Transverse colon (tissue), 4 donors: ENCODE measurements around the gene GATA3. TPM values are rescaled to one million over a fixed set of nuclear protein-coding genes. Genes with fewer than 3 reads are reported as not detected.

Experiments used
- DNase-seq: peaks from one replicate; pipeline ENCODE4 v3.0.0-alpha.2; 2019
- H3K27ac ChIP-seq, 4 donors: fragments of 200-600 bp; sonication (generic); 2 replicates each; pipeline ENCODE4 v1.5.1; 2016 to 2018; ENCODE audit warnings: inconsistent platforms in 4 of 4
- H3K27me3 ChIP-seq: fragments of 200-600 bp; sonication (generic); 2 replicates; pipeline ENCODE4 v1.5.1; 2017; ENCODE audit warnings: inconsistent platforms
- H3K36me3 ChIP-seq, 4 donors: fragments of 200-600 bp; sonication (generic); 2 replicates each; pipeline ENCODE4 v1.5.1; 2017 to 2019; ENCODE audit warnings: inconsistent platforms in 4 of 4
- H3K4me1 ChIP-seq, 4 donors: fragments of 200-600 bp; sonication (generic); 2 replicates each; pipeline ENCODE4 v1.5.1; 2017 to 2020; ENCODE audit warnings: inconsistent platforms in 4 of 4
- H3K4me3 ChIP-seq, 4 donors: fragments of 200-600 bp; sonication (generic); 1 replicate in 1 of 4; 2 replicates in 3 of 4; pipeline versions ENCODE4 v1.5.1 to v1.6.1; 2017 to 2019; ENCODE audit warnings: inconsistent platforms in 4 of 4
- H3K9me3 ChIP-seq, 2 donors: fragments of 200-600 bp; sonication (generic); 2 replicates each; pipeline ENCODE4 v1.5.1; 2017 to 2019; ENCODE audit warnings: inconsistent platforms in 2 of 2
- EP300 ChIP-seq: sonication (generic); formaldehyde crosslinking; IDR thresholded peaks from one replicate; pipeline ENCODE4 v1.6.1; 2017; ENCODE audit warnings: antibody characterized with exemption, low read depth
- POLR2A ChIP-seq: fragments of 450-650 bp; IDR thresholded peaks from one replicate; pipeline ENCODE4 v1.6.1; 2016; ENCODE audit warnings: antibody characterized with exemption, mild to moderate bottlenecking, moderate library complexity
- POLR2AphosphoS5 ChIP-seq, 3 donors: sonication (generic); formaldehyde crosslinking; IDR thresholded peaks; one replicate each; pipeline ENCODE4 v1.6.1; 2016; ENCODE audit warnings: antibody characterized with exemption in 3 of 3
- WGBS, 2 donors: methylation state at CpG; one replicate each; pipeline ENCODE4 v1.1.5; 2018; ENCODE audit warnings: low coverage in 1 of 2; 5-methylcytosine and 5-hydroxymethylcytosine counted together
- in situ Hi-C, 4 donors: fragments of 200-750 bp; cut with MboI; loops; one replicate each; pipeline versions ENCODE4 v1.15.0 to v1.15.1; 2017; ENCODE audit warnings: low sequenced_read_pairs in 3 of 4, low pct_ligation_motif_present in 1 of 4, low pct_unique_long_range_greater_than_20kb in 1 of 4
- intact Hi-C: fragments of 100-400 bp; cut with DNase I; formaldehyde crosslinking; loops from one replicate; pipeline ENCODE4 v1.15.1; 2023; ENCODE audit warnings: low total_unique reads
- total RNA-seq, 4 donors: library from RNA; depleted of rRNA; stranded (reverse); fragments of >200 nt; gene quantifications; one replicate each; pipeline ENCODE4 v1.1.0, GENCODE V29; 2016
- TF ChIP-seq, protein P1 (sequence below), 5 experiments: fragments of 200-600 bp in 3 of 5; fragments of 450-650 bp in 2 of 5; sonication (generic) in 3 of 5; IDR thresholded peaks; 1 replicate in 2 of 5; 2 replicates in 3 of 5; pipeline ENCODE4 v1.5.1; 2016 to 2017; ENCODE audit warnings: antibody characterized with exemption in 5 of 5, inconsistent platforms in 3 of 5, mild to moderate bottlenecking in 2 of 5, moderate library complexity in 1 of 5

GATA3 gene
- total RNA-seq, 4 donors from 2014 or later = 0.48 TPM; not detected in 3

DNA sequence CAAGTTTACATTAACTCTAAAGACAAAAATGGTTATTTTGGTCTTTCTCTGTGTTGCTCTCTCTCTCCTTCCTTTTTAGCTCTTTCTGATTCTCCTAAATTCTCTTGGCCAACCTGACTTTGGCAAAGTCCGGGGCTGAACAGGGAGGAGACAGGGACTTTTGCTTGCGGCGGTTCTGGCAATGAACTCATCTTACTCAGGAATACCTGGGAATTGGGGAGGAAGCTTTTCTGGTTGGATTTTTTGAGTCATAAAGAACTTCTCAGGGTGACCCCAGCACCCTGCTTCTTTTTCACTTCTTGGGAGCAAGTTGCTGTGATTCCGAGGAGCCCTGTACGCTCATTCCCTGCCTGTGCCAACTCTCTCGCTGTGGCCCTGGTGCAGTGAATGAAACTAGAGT, 16.0 kb downstream of the GATA3 start:
- no peak for DNase-seq
- in situ Hi-C loops (no loop called here), intact Hi-C loops (no loop called here)
- Histone ChIP-seq H3K27ac (no peak overlapping the region), H3K9me3 (no peaks in the 10 kb centered on the region), H3K4me1 (no peaks in the 10 kb centered on the region), H3K27me3 (peaks cover 26% of the 10 kb centered on the region), H3K4me3 (no peak overlapping the region), H3K36me3 (no peaks in the 10 kb centered on the region)
- TF ChIP-seq, protein P1, sequence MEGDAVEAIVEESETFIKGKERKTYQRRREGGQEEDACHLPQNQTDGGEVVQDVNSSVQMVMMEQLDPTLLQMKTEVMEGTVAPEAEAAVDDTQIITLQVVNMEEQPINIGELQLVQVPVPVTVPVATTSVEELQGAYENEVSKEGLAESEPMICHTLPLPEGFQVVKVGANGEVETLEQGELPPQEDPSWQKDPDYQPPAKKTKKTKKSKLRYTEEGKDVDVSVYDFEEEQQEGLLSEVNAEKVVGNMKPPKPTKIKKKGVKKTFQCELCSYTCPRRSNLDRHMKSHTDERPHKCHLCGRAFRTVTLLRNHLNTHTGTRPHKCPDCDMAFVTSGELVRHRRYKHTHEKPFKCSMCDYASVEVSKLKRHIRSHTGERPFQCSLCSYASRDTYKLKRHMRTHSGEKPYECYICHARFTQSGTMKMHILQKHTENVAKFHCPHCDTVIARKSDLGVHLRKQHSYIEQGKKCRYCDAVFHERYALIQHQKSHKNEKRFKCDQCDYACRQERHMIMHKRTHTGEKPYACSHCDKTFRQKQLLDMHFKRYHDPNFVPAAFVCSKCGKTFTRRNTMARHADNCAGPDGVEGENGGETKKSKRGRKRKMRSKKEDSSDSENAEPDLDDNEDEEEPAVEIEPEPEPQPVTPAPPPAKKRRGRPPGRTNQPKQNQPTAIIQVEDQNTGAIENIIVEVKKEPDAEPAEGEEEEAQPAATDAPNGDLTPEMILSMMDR (IDR thresholded peaks at IDR 0.05) = no peak
- TF ChIP-seq EP300 (no peak), POLR2A (no peak), POLR2AphosphoS5 (IDR thresholded peaks at IDR 0.05) (no peak)
- 93 to 95% methylated on average over 4 to 6 of the region's 6 CpGs for WGBS, 2 donors

DNA sequence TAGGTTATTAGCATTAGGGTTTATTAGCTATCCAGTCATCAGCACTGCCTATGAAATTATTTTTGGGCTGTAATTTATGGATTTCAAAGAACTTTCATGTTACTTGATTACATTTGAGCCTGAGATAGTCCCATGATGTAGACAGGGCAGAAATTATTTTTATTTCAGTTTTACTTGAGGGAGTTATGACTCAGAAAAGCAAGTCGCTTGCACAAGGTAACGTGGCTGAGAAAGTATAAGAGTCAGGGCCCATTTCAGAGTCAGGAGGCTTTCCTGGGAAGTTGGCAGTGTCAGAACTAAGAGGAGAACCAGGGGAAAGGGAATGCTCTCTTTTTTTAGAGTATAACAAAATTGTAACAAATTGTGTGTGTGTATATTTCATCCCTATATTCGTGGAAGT, 16.5 kb downstream of the GATA3 start:
- no peaks in the 10 kb centered on the region for H3K4me1 ChIP-seq

DNA sequence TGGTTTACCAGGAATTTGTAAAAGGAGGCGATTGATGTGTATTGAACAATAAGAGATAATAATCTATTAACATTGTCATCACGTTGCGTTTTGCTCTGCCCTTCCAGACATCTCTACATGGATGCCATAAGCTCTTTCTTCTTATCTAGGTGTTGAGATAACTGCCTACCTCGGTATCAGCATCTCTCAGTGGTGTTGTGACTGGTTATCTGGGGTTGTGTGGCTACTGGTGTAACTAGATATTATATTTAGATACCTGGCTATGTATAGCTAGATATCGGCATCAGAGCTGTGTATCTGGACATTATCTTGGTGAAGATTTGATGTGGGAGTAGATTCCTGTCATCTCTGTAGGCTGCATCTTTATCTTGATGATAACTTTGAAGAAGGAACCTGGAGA, 17.2 kb downstream of the GATA3 start:
- in situ Hi-C loops (no loop called here), intact Hi-C loops (no loop called here)
- H3K4me1 ChIP-seq = no peaks in the 10 kb centered on the region
- H3K27ac ChIP-seq = no peak overlapping the region
- 69 to 88% methylated on average over 3 to 5 of the region's 5 CpGs for WGBS, 2 donors
- H3K27me3 ChIP-seq = peaks cover 29% of the 10 kb centered on the region
- no peaks in the 10 kb centered on the region for H3K9me3 ChIP-seq
- no peaks in the 10 kb centered on the region for H3K36me3 ChIP-seq
- TF ChIP-seq POLR2A = no peak
- TF ChIP-seq, protein P1 (IDR thresholded peaks at IDR 0.05) = no peak
- no peak for TF ChIP-seq EP300
- no peak for TF ChIP-seq POLR2AphosphoS5 (IDR thresholded peaks at IDR 0.05)
- no peak for DNase-seq
- H3K4me3 ChIP-seq = no peak overlapping the region

More for the DNA sequence above, 16.5 kb downstream of the GATA3 start:
- no peak overlapping the region for H3K4me3 ChIP-seq
- H3K27ac ChIP-seq = no peak overlapping the region
- WGBS, 2 donors = 80 to 81% methylated on average over 3 of the region's 3 CpGs
- H3K27me3 ChIP-seq = peaks cover 29% of the 10 kb centered on the region
- no peak for DNase-seq
- TF ChIP-seq POLR2AphosphoS5 (IDR thresholded peaks at IDR 0.05) = no peak
- TF ChIP-seq EP300 = no peak
- no peak for TF ChIP-seq POLR2A
- TF ChIP-seq, protein P1 (IDR thresholded peaks at IDR 0.05) = no peak
- in situ Hi-C loops = no loop called here
- no peaks in the 10 kb centered on the region for H3K9me3 ChIP-seq
- intact Hi-C loops = no loop called here
- no peaks in the 10 kb centered on the region for H3K36me3 ChIP-seq

DNA sequence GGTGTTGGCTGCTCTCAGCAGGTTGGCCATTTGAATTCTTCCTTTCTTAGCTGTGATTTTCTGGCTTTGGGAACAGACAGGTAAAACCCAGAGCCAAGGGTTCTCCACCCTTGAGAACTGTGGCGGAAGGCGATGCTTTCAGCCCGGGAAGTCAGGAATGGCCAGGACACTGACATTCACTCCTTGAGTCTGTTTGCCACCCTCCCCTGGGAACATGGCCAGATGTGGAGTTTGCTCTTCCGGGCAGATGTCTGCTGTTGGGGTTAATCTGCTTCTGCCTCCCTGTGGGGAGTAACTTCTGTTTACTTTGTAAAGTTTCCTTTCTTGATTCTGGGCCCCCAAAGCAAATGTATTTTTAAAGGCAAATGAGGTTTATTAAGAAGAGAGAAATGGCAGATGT, 17.7 kb downstream of the GATA3 start:
- intact Hi-C loops (no loop called here), in situ Hi-C loops (no loop called here)
- no peaks in the 10 kb centered on the region for H3K9me3 ChIP-seq
- no peaks in the 10 kb centered on the region for H3K4me1 ChIP-seq
- H3K4me3 ChIP-seq = no peak overlapping the region
- H3K36me3 ChIP-seq = no peaks in the 10 kb centered on the region
- WGBS, 2 donors = 59% methylated on average over 4 of the region's 4 CpGs; no CpG with 5 or more reads in 1 of the 2 donors
- H3K27ac ChIP-seq = no peak overlapping the region
- no peak for DNase-seq
- H3K27me3 ChIP-seq = peaks cover 24% of the 10 kb centered on the region
- TF ChIP-seq EP300 (no peak), POLR2AphosphoS5 (IDR thresholded peaks at IDR 0.05) (no peak), POLR2A (no peak)
- TF ChIP-seq, protein P1 (IDR thresholded peaks at IDR 0.05) = no peak
